Measurements from ENCODE around the gene NEAT1.

NEAT1 gene

GRCh38 chr11:65486570-65487466, 64.2 kb downstream of the NEAT1 start:
- no peak overlapping the region for H3K27ac Mint-ChIP-seq
- H3K4me1 Mint-ChIP-seq (ENCODE audit: low read depth) = peaks cover 18% of the 10 kb centered on the region
- no peaks in the 10 kb centered on the region for H3K9me3 Mint-ChIP-seq
- no peaks in the 10 kb centered on the region for H3K36me3 Mint-ChIP-seq (ENCODE audit: low read depth)
- no peak overlapping the region for H3K4me3 Mint-ChIP-seq
- H3K27me3 Mint-ChIP-seq (ENCODE audit: low read depth) = peaks cover 4% of the 10 kb centered on the region
- no peak for DNase-seq (ENCODE audit: low spot score)

GRCh38 chr11:65487467-65488272, 65.1 kb downstream of the NEAT1 start:
- Mint-ChIP-seq H3K4me3 (no peak overlapping the region), H3K27me3 (ENCODE audit: low read depth) (no peaks in the 10 kb centered on the region), H3K4me1 (ENCODE audit: low read depth) (peaks cover 24% of the 10 kb centered on the region), H3K9me3 (no peaks in the 10 kb centered on the region), H3K27ac (peak overlapping the region; percentile 20), H3K36me3 (ENCODE audit: low read depth) (no peaks in the 10 kb centered on the region)
- DNase-seq (ENCODE audit: low spot score) = no peak

DNA sequence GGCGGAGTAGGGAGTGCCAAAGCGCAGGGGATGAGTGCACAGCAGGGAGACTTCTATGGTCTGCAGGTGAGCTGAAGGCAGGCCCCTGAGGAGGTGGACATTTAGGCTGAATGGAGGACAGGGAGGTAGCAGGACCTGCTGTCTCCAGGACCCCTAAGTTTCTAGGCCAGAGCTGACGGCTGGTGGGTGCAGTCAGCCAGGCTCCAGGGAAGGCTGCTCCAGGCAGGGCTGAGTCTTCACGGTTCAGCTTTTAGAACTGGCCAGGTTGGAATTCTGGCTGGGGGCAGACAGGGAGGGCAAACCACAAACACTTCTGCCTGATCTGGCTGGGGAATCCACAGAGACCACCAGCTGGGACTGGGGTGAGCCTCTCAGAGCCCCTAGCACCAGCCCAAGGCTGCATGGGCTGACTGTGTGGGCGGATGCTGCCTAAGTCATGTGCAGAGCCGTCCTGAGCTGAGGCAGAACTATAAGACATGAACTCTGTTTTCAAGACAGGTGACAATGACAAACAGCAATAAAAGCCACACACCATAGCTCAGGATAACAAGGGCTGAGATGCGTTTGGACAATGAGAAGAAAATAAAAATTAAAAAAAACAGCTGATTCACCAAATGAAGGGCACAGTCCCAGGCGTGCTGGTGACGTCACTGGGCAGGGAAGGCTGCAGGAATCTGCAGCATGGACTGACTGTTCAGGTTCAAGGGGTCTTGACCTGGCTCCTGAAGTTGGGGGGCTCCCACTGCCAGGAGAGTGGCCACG, 65.9 kb downstream of the NEAT1 start:
- no peaks in the 10 kb centered on the region for H3K27me3 Mint-ChIP-seq (ENCODE audit: low read depth)
- no peak overlapping the region for H3K27ac Mint-ChIP-seq
- DNase-seq (ENCODE audit: low spot score) = no peak
- no peak overlapping the region for H3K4me3 Mint-ChIP-seq
- H3K36me3 Mint-ChIP-seq (ENCODE audit: low read depth) = no peaks in the 10 kb centered on the region
- no peaks in the 10 kb centered on the region for H3K9me3 Mint-ChIP-seq
- peaks cover 32% of the 10 kb centered on the region for H3K4me1 Mint-ChIP-seq (ENCODE audit: low read depth)

DNA sequence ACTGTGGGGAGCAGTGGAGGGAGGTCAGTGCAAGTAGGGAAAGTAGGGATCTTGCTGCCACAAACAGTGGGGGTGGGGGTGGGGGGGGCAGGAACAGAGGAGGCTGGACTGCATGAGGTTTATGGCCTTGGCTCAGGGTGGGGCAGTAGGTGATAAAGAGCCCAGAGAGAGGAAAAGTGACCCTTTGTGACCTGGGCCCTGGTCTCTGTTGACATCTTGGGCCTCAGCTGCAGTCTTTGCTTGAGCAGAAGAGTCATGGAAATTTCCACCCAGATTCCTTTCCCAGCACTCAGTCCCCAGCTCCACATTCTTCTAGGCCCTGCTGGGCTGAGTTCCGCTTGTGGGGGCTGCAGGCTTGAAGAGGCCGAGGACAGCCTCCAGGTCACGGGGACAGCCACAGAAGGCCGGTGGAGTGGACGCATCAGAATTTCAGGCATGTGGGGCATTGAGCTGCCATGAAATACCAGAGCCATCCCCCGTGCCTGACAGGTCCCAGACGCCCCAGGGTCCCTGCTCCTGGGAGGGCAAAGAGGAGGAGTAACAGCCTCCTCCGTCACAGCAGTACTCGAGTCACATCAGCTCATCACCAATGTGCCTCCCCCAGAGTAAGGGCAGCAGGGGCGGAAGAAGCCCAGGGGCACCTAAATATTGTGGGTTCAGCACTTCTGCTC, 66.6 kb downstream of the NEAT1 start:
- no peak overlapping the region for H3K27ac Mint-ChIP-seq
- H3K27me3 Mint-ChIP-seq (ENCODE audit: low read depth) = no peaks in the 10 kb centered on the region

GRCh38 chr11:65489706-65490320, 67.2 kb downstream of the NEAT1 start:
- Mint-ChIP-seq H3K4me3 (no peak overlapping the region), H3K4me1 (ENCODE audit: low read depth) (peaks cover 44% of the 10 kb centered on the region), H3K36me3 (ENCODE audit: low read depth) (no peaks in the 10 kb centered on the region), H3K9me3 (no peaks in the 10 kb centered on the region), H3K27ac (no peak overlapping the region), H3K27me3 (ENCODE audit: low read depth) (no peaks in the 10 kb centered on the region)
- DNase-seq (ENCODE audit: low spot score) = no peak

More for the DNA sequence above, 66.6 kb downstream of the NEAT1 start:
- Mint-ChIP-seq H3K36me3 (ENCODE audit: low read depth) (no peaks in the 10 kb centered on the region), H3K4me1 (ENCODE audit: low read depth) (peaks cover 38% of the 10 kb centered on the region), H3K9me3 (no peaks in the 10 kb centered on the region), H3K4me3 (no peak overlapping the region)
- DNase-seq (ENCODE audit: low spot score) = no peak

DNA sequence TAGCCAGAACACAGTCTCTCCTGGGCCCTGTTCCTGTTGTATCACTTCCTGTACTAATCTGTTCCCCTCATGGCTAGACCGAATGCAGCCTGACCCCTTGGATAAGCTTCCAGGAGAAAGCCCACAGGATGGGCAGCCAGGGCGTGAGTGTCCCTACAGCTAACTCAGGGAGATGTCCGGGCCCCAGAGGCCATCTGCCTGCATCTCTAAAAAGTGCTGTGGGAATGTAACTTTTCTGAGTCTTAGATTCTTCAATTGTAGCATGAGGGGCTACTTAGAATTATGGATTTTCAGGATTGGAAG, 68.5 kb downstream of the NEAT1 start:
- H3K27ac Mint-ChIP-seq = no peak overlapping the region
- no peak for DNase-seq (ENCODE audit: low spot score)
- H3K4me3 Mint-ChIP-seq = no peak overlapping the region
- no peaks in the 10 kb centered on the region for H3K9me3 Mint-ChIP-seq
- no peaks in the 10 kb centered on the region for H3K36me3 Mint-ChIP-seq (ENCODE audit: low read depth)
- H3K27me3 Mint-ChIP-seq (ENCODE audit: low read depth) = no peaks in the 10 kb centered on the region
- peaks cover 43% of the 10 kb centered on the region for H3K4me1 Mint-ChIP-seq (ENCODE audit: low read depth)

DNA sequence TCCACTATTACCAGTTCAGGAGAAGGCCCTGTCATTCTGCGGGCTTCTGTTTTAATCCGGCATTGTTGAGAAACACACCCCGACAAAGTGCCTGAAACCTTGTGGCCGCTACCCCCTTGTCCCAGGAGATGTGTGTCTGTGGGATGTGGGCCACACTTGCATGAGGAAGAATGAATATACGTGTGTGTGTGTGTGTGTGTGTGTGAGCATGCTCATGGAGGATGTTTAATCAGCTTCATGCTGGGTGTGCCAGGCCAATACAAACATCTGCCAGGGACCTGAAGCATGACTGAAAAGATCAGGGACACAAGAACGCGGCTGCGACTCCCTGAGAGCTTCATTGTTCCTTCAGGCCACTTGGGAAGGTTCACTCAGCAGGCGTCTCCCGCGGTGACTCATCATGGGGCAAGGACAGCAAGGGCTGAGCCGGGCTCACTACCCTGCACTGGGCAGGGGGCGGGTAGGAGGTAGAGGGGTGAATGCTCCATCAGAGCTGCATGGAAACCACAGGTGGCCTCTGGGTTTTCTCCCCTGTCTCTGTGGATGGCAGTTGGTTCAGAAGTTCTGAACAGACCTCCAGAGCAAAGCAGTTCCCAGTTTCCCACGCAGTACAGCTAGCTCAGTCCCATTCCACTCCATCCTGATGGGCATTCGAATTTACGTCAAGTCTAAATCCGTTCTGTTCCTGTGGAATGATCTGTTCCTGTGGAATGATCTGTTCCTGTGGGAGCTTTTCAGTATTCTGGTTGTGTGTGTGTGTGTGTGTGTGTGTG, 69.2 kb downstream of the NEAT1 start:
- H3K27ac Mint-ChIP-seq = peak overlapping the region; percentile 64
- no peaks in the 10 kb centered on the region for H3K36me3 Mint-ChIP-seq (ENCODE audit: low read depth)
- H3K4me1 Mint-ChIP-seq (ENCODE audit: low read depth) = peaks cover 48% of the 10 kb centered on the region
- no peaks in the 10 kb centered on the region for H3K27me3 Mint-ChIP-seq (ENCODE audit: low read depth)
- no peak for DNase-seq (ENCODE audit: low spot score)
- H3K4me3 Mint-ChIP-seq = no peak overlapping the region
- no peaks in the 10 kb centered on the region for H3K9me3 Mint-ChIP-seq

DNA sequence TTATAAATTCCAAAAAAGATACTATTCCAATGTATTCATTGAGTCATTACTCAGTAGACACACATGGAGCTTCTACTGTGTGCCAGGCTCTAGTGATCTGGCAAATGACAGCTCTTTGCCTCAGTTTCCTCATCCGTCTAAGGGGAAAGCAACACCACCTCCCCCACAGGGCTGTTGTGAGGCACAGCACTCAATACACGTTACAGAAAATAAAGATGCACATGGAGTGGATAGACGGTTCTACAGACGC, 69.7 kb downstream of the NEAT1 start:
- H3K27me3 Mint-ChIP-seq (ENCODE audit: low read depth) = no peaks in the 10 kb centered on the region

DNA sequence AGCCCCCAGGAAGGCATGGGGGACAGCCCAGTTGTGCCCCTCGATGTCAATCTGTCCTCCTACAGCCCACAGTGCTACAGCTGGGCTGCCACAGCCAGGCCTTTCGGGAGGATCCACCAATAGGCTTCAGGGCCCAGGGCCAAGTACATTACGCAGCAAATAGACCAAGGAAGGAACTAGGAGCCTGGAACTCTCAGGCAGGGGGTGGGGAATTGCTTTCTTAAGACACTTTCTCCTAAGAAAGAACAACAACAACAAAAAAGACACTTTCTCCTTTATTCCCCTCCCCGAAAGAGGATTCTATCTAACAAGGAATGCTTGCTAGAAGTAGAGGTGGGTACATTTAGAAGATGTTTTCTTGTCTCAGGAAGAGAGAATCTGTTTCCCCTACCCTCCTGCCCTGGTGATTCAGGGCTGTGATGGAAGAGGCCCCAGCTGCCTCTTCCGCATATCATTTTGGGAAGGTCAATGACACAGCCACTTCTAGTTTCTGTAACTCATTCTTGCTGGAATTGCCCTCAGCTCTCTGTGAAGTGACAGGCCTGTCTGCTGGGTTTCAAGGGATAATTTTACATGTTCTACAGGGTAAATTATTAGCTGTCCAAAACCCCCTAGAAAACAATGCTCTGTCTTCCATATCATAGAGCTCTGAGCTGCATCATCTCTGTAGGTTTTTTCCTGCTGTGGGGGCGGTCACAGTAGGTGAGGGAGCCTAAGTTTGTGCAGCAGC, 70.2 kb downstream of the NEAT1 start:
- Mint-ChIP-seq H3K9me3 (no peaks in the 10 kb centered on the region), H3K4me1 (ENCODE audit: low read depth) (peaks cover 47% of the 10 kb centered on the region), H3K36me3 (ENCODE audit: low read depth) (no peaks in the 10 kb centered on the region), H3K27me3 (ENCODE audit: low read depth) (no peaks in the 10 kb centered on the region), H3K27ac (peak overlapping the region; percentile 78), H3K4me3 (peak overlapping the region; percentile 27)
- peak; percentile 53 for DNase-seq (ENCODE audit: low spot score)

More for the DNA sequence above, 69.7 kb downstream of the NEAT1 start:
- no peaks in the 10 kb centered on the region for H3K36me3 Mint-ChIP-seq (ENCODE audit: low read depth)
- peaks cover 50% of the 10 kb centered on the region for H3K4me1 Mint-ChIP-seq (ENCODE audit: low read depth)
- H3K9me3 Mint-ChIP-seq = no peaks in the 10 kb centered on the region
- no peak overlapping the region for H3K4me3 Mint-ChIP-seq
- peak overlapping the region; percentile 64 for H3K27ac Mint-ChIP-seq
- DNase-seq (ENCODE audit: low spot score) = no peak

DNA sequence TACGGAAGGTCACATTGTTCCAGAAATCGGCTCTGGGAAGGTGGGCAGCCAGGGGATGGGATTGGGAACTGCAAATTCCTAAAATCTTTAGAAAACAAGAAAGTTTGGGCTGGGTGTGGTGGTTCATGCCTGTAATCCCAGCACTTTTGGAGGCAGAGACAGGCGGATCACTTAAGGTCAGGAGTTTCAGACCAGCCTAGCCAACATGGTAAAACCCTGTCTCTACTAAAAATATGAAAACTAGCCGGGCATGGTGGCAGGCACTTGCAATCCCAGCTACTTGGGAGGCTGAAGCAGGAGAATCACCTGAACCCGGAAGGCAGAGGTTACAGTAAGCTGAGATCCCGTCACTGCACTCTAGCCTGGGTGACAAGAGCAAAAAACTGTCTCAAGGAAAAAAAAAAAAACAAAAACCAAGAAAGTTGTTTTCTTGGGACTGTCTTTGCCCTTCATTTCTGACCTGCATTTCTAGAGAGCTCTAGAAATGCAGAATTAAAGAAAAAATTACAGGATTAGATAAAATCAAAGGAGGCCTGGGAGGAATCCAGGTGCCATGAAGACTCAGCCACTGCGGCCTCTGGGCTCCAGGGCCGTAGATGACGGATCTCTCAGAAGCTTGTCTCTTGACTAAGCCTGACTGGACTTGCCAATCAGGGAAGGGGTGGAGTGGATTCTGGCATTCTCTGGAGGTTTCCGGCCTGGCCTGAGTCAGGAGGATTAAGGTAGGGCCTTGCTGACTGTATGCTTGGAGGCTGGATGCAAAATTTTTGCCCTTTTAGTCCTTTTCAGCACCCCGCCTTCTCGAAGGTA, 71.0 kb downstream of the NEAT1 start:
- Mint-ChIP-seq H3K4me1 (ENCODE audit: low read depth) (peaks cover 41% of the 10 kb centered on the region), H3K4me3 (peak overlapping the region; percentile 27)

More for the DNA sequence above, 71.0 kb downstream of the NEAT1 start:
- DNase-seq (ENCODE audit: low spot score) = no peak
- Mint-ChIP-seq H3K9me3 (no peaks in the 10 kb centered on the region), H3K27me3 (ENCODE audit: low read depth) (no peaks in the 10 kb centered on the region), H3K27ac (peak overlapping the region; percentile 78), H3K36me3 (ENCODE audit: low read depth) (no peaks in the 10 kb centered on the region)

All from T-helper 2 cell treated with Interferon-gamma antibody and Interleukin-4, amounts not matched to agents 5 μg/mL and 100 μg/mL, for 36 hours (primary cell).